HG03565 (cell line): ENCODE data around the gene PRXL2B.
"Not testable (repeated sequence)": the region's sequence is repeated elsewhere in the genome, so short reads cannot be mapped to it uniquely, and the experiment has no call there.

Experiments
- ATAC-seq: cut with Tn5 transposase; IDR thresholded peaks from one replicate; pipeline ENCODE4 v1.9.1; 2021; ENCODE audit warnings: mild to moderate bottlenecking, moderate library complexity; ENCODE audit not compliant: unreplicated experiment

The PRXL2B gene

DNA sequence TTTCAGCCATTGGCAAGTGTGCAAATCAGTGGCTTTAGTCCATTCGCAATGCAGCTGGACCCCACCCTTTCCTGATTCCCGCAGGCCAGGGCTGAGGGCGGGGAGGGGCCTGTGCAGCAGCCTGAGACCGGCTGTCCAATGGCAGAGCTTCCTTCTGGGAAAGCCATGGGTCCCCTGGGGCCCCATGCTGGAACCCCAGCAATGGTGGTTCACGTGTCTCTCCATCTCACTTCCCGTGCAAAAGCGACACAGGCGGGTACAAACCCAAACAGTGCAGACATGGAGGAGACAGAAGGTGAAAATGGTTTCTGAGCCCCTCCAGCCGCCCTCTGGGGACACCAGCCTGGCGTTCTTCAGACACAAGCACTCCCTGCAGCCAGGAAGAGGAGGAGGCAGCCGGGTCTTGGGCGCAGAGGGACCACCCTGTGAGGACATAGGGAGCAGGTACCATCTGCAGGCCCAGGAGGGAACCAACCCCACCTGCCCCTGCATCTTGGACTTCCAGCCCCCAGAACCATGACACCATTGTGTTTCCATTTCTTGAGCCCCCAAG lies 36.2 kb upstream of the PRXL2B start:
- ATAC-seq, result not testable (repeated sequence)

- not testable (repeated sequence) for ATAC-seq
Observed at GRCh38 chr1:2551544-2551943, 35.0 kb upstream of the PRXL2B start.

- ATAC-seq, result no peak
Observed at GRCh38 chr1:2552189-2552588, 34.4 kb upstream of the PRXL2B start.

DNA sequence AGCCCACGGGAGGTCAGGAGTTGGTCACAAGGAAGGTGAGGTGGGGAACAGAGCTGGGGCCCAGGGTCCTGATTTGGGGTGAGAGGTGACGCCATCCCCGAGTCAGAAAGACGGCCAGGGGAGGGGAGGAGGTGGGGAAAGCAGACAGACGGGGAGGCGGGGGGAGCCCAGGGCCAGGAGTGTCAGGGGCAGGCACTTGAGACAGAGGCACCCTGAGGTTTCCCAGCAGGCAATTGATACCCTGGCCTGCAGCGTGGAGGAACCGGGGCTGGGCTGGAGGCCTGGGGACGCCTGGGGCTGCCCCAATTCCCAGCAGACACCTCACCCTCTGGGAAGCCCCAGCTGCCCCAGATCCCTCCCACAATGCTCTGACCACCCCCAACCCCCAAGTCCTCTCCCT lies 33.5 kb upstream of the PRXL2B start:
- not testable (repeated sequence) for ATAC-seq

GRCh38 chr1:2553871-2554620 lies 32.5 kb upstream of the PRXL2B start:
- ATAC-seq, result no peak

- no peak for ATAC-seq
Observed at GRCh38 chr1:2554621-2555387, 31.8 kb upstream of the PRXL2B start.

DNA sequence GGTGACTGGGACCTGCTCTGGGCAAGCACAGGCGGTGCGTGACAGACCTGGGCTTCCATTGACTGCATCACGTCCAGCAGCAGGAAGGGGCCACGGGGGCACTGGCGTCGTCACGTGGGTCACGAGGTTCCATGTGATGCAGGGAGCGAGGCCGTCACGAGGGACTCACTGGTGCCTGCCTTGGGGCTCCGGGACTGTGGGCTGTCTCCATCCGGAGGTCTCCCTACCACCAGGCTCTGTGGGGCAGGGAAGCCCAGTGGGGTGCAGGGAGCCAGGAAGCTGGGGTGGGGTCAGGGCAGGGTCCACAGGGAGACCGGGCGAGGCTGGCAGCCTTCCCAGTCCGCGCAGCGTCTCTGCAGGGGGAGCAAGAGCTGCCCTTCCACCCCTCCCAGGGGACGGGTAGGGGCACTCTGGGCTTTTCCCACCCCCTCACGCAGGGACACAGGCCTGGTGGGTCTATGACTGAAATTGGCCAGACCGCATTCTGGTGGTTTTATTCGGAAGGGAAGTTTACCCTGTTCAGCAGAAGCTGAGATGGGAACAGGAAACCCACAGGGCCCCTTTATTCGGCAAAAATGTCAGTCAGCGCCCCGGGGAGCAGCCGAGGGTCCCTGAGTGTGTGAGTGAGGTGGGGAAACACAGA lies 30.8 kb upstream of the PRXL2B start:
- no peak for ATAC-seq

DNA sequence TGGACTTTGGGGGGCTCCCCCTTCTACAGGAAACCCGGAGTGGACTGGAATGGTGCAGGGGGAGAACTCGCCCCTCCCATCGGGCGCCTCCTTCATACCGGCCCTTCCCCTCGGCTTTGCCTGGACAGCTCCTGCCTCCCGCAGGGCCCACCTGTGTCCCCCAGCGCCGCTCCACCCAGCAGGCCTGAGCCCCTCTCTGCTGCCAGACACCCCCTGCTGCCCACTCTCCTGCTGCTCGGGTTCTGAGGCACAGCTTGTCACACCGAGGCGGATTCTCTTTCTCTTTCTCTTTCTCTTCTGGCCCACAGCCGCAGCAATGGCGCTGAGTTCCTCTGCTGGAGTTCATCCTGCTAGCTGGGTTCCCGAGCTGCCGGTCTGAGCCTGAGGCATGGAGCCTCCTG lies 30.3 kb upstream of the PRXL2B start, which contains the start of gene TNFRSF14:
Gene TNFRSF14 (plus strand): TSS at position 95 of the 401 bp plus-strand sequence. CDS start 294 bp downstream, at position 389.
- ATAC-seq, result no peak

DNA sequence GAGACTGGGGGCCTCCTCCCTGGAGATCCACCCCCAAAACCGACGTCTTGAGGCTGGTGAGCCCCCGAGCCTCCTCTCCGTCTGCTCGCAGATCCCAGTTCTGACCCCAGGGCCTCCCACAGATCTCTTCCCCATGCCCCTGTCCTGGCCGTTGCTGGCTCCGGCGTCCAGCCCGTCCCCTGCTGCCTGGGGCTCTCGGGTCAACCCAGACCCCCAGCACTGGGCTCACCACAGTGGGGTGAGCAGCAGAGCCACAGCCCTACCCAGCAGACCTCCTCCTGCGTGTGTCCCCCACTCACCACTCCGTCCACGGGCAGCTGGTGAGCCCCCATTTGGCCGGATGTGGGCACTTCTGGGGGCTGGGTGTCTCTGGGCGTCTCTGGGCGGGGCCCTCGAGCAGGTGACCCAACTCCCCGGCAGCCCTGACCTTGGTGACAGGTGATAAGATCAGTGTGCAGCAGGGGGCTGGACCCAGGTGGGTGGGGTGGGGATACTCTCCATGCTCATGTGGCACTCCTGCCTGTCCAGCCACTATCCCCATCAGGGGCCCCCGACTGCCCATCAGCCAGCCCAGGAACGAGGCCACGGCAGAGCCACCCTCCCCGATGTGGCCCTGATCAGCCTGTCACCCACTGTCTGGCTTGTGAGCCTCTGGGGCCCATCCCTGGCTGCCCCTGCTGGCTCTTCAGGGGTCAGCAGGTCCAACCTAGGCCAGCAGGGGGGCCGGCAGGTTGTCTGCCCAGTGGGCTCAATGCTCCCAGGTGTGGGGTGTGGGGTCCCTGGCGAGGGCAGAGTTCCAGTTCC lies 29.7 kb upstream of the PRXL2B start:
- no peak for ATAC-seq

- no peak for ATAC-seq
Observed at GRCh38 chr1:2557482-2558400, 28.8 kb upstream of the PRXL2B start.

DNA sequence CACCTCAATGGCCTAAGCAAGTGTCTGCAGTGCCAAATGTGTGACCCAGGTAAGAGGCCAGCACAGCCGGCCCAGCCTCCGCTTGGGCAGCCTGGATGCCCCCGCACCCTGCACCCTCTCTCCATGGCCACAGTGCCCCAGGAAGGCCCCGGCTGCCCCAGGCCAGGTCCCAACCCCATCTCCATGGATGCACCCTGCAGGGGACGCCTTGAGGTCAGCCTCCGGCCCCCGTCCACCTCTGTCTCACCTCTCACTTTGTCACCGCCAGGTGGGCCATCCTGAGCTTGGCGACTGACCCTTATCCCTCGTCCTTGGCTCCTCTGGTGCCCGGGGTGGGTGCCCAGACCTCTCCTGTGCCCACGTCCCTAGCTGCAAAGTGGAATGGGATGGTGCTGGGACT lies 28.2 kb upstream of the PRXL2B start:
- no peak for ATAC-seq

DNA sequence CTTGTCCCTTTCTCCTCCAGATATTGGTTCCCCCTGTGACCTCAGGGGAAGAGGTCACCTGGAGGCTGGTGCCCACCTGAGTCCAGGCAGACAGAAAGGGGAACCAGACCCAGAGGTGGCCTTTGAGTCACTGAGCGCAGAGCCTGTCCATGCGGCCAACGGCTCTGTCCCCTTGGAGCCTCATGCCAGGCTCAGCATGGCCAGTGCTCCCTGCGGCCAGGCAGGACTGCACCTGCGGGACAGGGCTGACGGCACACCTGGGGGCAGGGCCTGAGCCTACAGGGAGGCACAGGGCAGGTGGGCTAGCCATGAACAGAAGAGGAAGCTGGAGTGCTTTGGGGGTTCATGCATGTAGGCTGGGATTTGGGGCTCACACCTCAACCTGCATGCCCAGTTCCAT lies 27.7 kb upstream of the PRXL2B start:
- ATAC-seq, result no peak

DNA sequence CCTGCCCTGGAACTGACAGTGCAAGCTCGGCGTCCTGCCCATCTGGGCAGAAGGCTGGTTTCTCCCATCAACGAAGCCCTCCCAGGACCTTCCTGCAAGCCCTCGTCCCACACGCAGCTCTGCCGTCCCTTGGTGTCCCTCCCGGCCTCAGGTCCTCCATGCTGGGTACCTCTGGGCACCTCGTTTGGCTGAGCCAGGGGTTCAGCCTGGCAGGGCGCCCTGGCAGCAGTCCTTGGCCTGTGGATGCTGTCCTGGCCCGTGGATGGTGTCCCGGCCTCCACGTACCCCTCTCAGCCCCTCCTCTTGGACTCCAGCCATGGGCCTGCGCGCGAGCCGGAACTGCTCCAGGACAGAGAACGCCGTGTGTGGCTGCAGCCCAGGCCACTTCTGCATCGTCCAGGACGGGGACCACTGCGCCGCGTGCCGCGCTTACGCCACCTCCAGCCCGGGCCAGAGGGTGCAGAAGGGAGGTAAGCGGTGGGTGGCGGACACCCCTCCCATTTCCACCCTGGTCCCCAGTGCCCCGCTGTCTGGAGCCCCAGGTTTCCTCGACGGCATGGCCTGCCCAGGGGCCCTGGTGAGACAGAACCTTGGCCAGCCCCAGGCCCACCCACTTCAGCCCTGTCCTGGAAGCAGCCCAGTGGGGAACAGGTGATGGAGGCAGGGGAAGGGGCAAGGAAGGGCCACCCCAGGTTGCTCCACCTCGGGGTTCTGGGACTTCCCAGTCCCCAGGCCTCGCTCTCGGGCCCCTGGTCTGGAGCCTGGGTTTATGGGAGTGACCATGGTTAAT lies 26.9 kb upstream of the PRXL2B start:
- no peak for ATAC-seq

- ATAC-seq, result no peak
Observed at GRCh38 chr1:2560299-2561073, 26.1 kb upstream of the PRXL2B start.

DNA sequence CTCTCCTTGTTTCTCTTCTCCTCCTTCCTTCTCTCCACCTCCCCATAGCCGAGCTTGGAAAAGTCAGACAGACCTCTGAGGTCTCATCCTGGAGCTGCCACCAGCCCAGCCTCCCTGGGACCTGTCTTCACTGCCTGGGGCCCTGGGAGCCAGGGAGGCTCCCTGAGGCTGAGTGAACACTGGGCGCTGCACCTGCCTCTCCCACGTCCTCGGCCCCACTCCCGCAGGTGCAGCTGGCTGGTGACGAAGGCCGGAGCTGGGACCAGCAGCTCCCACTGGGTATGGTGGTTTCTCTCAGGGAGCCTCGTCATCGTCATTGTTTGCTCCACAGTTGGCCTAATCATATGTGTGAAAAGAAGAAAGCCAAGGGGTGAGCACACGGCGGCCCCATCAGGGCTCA lies 25.1 kb upstream of the PRXL2B start:
- no peak for ATAC-seq

- no peak for ATAC-seq
Observed at GRCh38 chr1:2561898-2562895, 24.4 kb upstream of the PRXL2B start.

DNA sequence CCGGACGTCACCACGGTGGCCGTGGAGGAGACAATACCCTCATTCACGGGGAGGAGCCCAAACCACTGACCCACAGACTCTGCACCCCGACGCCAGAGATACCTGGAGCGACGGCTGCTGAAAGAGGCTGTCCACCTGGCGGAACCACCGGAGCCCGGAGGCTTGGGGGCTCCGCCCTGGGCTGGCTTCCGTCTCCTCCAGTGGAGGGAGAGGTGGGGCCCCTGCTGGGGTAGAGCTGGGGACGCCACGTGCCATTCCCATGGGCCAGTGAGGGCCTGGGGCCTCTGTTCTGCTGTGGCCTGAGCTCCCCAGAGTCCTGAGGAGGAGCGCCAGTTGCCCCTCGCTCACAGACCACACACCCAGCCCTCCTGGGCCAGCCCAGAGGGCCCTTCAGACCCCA lies 23.4 kb upstream of the PRXL2B start:
- ATAC-seq, result no peak
